ENCODE measurements around the gene ANO7.

Gene ANO7

GRCh38 chr2:241208058-241208457, 19.6 kb downstream of the ANO7 start:
- DNase-seq = no peak
- no peaks in the 10 kb centered on the region for H3K27me3 ChIP-seq (replicated peaks in 2 of 5; ENCODE audit: control insufficient read depth in 4 of 5, insufficient read depth in 5 of 5, low read length in 4 of 5)
- no peaks in the 10 kb centered on the region for H3K9me3 ChIP-seq (ENCODE audit: control extremely low read depth in 1 of 5, control insufficient read depth in 4 of 5, insufficient read depth in 2 of 5, low read depth in 1 of 5, low read length in 4 of 5)
- peaks cover 0 to 20% (median 6%) of the 10 kb centered on the region in 4 experiments for H3K4me1 ChIP-seq (ENCODE audit: control extremely low read depth in 1 of 4, control insufficient read depth in 4 of 4, insufficient read depth in 4 of 4, low read length in 3 of 4)
- 91% methylated on average over 6 of the region's 6 CpGs for WGBS (ENCODE audit: insufficient coverage)
- H3K36me3 ChIP-seq (ENCODE audit: control insufficient read depth in 4 of 4, insufficient read depth in 4 of 4, low read length in 3 of 4) = no peaks in the 10 kb centered on the region
- ChIA-PET POLR2A (no interaction called here), CTCF (interaction anchor here (1.2 kb wide), 1 partner anchor 44 kb away, joined by 4 read pairs; no protein-coding TSS in a partner anchor)
- no peak overlapping the region for H3K4me3 ChIP-seq (ENCODE audit: control insufficient read depth in 1 of 7, extremely low read depth in 1 of 7, insufficient read depth in 4 of 7, low read depth in 2 of 7, low read length in 6 of 7)
- H3K27ac ChIP-seq (ENCODE audit: insufficient read depth in 1 of 2, low read depth in 1 of 2, low read length in 2 of 2, poor library complexity in 1 of 2, severe bottlenecking in 2 of 2) = no peak overlapping the region

GRCh38 chr2:241209271-241209670, 20.8 kb downstream of the ANO7 start:
- ChIA-PET POLR2A (no interaction called here), CTCF (no interaction called here)
- 95% methylated on average over 23 of the region's 33 CpGs for WGBS (ENCODE audit: insufficient coverage)

GRCh38 chr2:241211276-241211675, 22.8 kb downstream of the ANO7 start:
- 20% methylated on average over 1 of the region's 2 CpGs for WGBS (ENCODE audit: insufficient coverage)
- DNase-seq = peak in 2 of 3 donors; percentile 22 to 28
- POLR2A ChIA-PET = no interaction called here
- CTCF ChIA-PET = no interaction called here
- H3K9me3 ChIP-seq (ENCODE audit: control extremely low read depth in 1 of 5, control insufficient read depth in 4 of 5, insufficient read depth in 2 of 5, low read depth in 1 of 5, low read length in 4 of 5) = no peaks in the 10 kb centered on the region
- no peak overlapping the region for H3K27ac ChIP-seq (ENCODE audit: insufficient read depth in 1 of 2, low read depth in 1 of 2, low read length in 2 of 2, poor library complexity in 1 of 2, severe bottlenecking in 2 of 2)
- H3K4me1 ChIP-seq (ENCODE audit: control extremely low read depth in 1 of 4, control insufficient read depth in 4 of 4, insufficient read depth in 4 of 4, low read length in 3 of 4) = peaks cover 0 to 13% (median 5%) of the 10 kb centered on the region in 4 experiments
- H3K4me3 ChIP-seq (ENCODE audit: control insufficient read depth in 1 of 7, extremely low read depth in 1 of 7, insufficient read depth in 4 of 7, low read depth in 2 of 7, low read length in 6 of 7) = no peak overlapping the region
- no peaks in the 10 kb centered on the region for H3K27me3 ChIP-seq (replicated peaks in 2 of 5; ENCODE audit: control insufficient read depth in 4 of 5, insufficient read depth in 5 of 5, low read length in 4 of 5)
- no peaks in the 10 kb centered on the region for H3K36me3 ChIP-seq (ENCODE audit: control insufficient read depth in 4 of 4, insufficient read depth in 4 of 4, low read length in 3 of 4)

More at GRCh38 chr2:241209271-241209670, 20.8 kb downstream of the ANO7 start:
- H3K9me3 ChIP-seq (ENCODE audit: control extremely low read depth in 1 of 5, control insufficient read depth in 4 of 5, insufficient read depth in 2 of 5, low read depth in 1 of 5, low read length in 4 of 5) = no peaks in the 10 kb centered on the region
- H3K4me3 ChIP-seq (ENCODE audit: control insufficient read depth in 1 of 7, extremely low read depth in 1 of 7, insufficient read depth in 4 of 7, low read depth in 2 of 7, low read length in 6 of 7) = no peak overlapping the region
- no peaks in the 10 kb centered on the region for H3K27me3 ChIP-seq (replicated peaks in 2 of 5; ENCODE audit: control insufficient read depth in 4 of 5, insufficient read depth in 5 of 5, low read length in 4 of 5)
- H3K36me3 ChIP-seq (ENCODE audit: control insufficient read depth in 4 of 4, insufficient read depth in 4 of 4, low read length in 3 of 4) = no peaks in the 10 kb centered on the region
- no peak for DNase-seq
- H3K4me1 ChIP-seq (ENCODE audit: control extremely low read depth in 1 of 4, control insufficient read depth in 4 of 4, insufficient read depth in 4 of 4, low read length in 3 of 4) = peaks cover 0 to 13% (median 6%) of the 10 kb centered on the region in 4 experiments
- H3K27ac ChIP-seq (ENCODE audit: insufficient read depth in 1 of 2, low read depth in 1 of 2, low read length in 2 of 2, poor library complexity in 1 of 2, severe bottlenecking in 2 of 2) = no peak overlapping the region

- CTCF ChIA-PET = interaction anchor here (1.3 kb wide), 1 partner anchor 17 kb away, joined by 3 read pairs; no protein-coding TSS in a partner anchor
- POLR2A ChIA-PET = interaction anchor here (0.6 kb wide), 1 partner anchor 324 kb away, joined by 3 read pairs; no protein-coding TSS in a partner anchor
- 97% methylated on average over 11 of the region's 13 CpGs for WGBS (ENCODE audit: insufficient coverage)
Observed at GRCh38 chr2:241213041-241213440, 24.6 kb downstream of the ANO7 start.

GRCh38 chr2:241213567-241213966, 25.1 kb downstream of the ANO7 start:
- Histone ChIP-seq H3K9me3 (ENCODE audit: control extremely low read depth in 1 of 5, control insufficient read depth in 4 of 5, insufficient read depth in 2 of 5, low read depth in 1 of 5, low read length in 4 of 5) (no peaks in the 10 kb centered on the region), H3K4me3 (ENCODE audit: control insufficient read depth in 1 of 7, extremely low read depth in 1 of 7, insufficient read depth in 4 of 7, low read depth in 2 of 7, low read length in 6 of 7) (no peak overlapping the region), H3K4me1 (ENCODE audit: control extremely low read depth in 1 of 4, control insufficient read depth in 4 of 4, insufficient read depth in 4 of 4, low read length in 3 of 4) (peaks cover 0 to 14% (median 12%) of the 10 kb centered on the region in 4 experiments), H3K27me3 (replicated peaks in 2 of 5; ENCODE audit: control insufficient read depth in 4 of 5, insufficient read depth in 5 of 5, low read length in 4 of 5) (peaks cover 0 to 2% (median 0%) of the 10 kb centered on the region in 5 experiments), H3K27ac (ENCODE audit: insufficient read depth in 1 of 2, low read depth in 1 of 2, low read length in 2 of 2, poor library complexity in 1 of 2, severe bottlenecking in 2 of 2) (no peak overlapping the region), H3K36me3 (ENCODE audit: control insufficient read depth in 4 of 4, insufficient read depth in 4 of 4, low read length in 3 of 4) (no peaks in the 10 kb centered on the region)
- ChIA-PET CTCF (interaction anchor here (1.3 kb wide), 1 partner anchor 18 kb away, joined by 3 read pairs; no protein-coding TSS in a partner anchor), POLR2A (interaction anchor here (1.0 kb wide), 1 partner anchor 133 kb away, joined by 3 read pairs; no protein-coding TSS in a partner anchor)
- WGBS (ENCODE audit: insufficient coverage) = 95% methylated on average over 5 of the region's 7 CpGs
- DNase-seq = no peak

More at GRCh38 chr2:241213041-241213440, 24.6 kb downstream of the ANO7 start:
- no peak for DNase-seq
- Histone ChIP-seq H3K36me3 (ENCODE audit: control insufficient read depth in 4 of 4, insufficient read depth in 4 of 4, low read length in 3 of 4) (no peaks in the 10 kb centered on the region), H3K27me3 (replicated peaks in 2 of 5; ENCODE audit: control insufficient read depth in 4 of 5, insufficient read depth in 5 of 5, low read length in 4 of 5) (peaks cover 0 to 2% (median 0%) of the 10 kb centered on the region in 5 experiments), H3K27ac (ENCODE audit: insufficient read depth in 1 of 2, low read depth in 1 of 2, low read length in 2 of 2, poor library complexity in 1 of 2, severe bottlenecking in 2 of 2) (no peak overlapping the region), H3K4me1 (ENCODE audit: control extremely low read depth in 1 of 4, control insufficient read depth in 4 of 4, insufficient read depth in 4 of 4, low read length in 3 of 4) (peaks cover 0 to 13% (median 10%) of the 10 kb centered on the region in 4 experiments), H3K4me3 (ENCODE audit: control insufficient read depth in 1 of 7, extremely low read depth in 1 of 7, insufficient read depth in 4 of 7, low read depth in 2 of 7, low read length in 6 of 7) (no peak overlapping the region), H3K9me3 (ENCODE audit: control extremely low read depth in 1 of 5, control insufficient read depth in 4 of 5, insufficient read depth in 2 of 5, low read depth in 1 of 5, low read length in 4 of 5) (no peaks in the 10 kb centered on the region)

- ChIA-PET CTCF (no interaction called here), POLR2A (interaction anchor here (1.0 kb wide), 1 partner anchor 134 kb away, joined by 3 read pairs; no protein-coding TSS in a partner anchor)
- no peak for DNase-seq
- H3K4me3 ChIP-seq (ENCODE audit: control insufficient read depth in 1 of 7, extremely low read depth in 1 of 7, insufficient read depth in 4 of 7, low read depth in 2 of 7, low read length in 6 of 7) = no peak overlapping the region
- H3K27me3 ChIP-seq (replicated peaks in 2 of 5; ENCODE audit: control insufficient read depth in 4 of 5, insufficient read depth in 5 of 5, low read length in 4 of 5) = peaks cover 0 to 2% (median 0%) of the 10 kb centered on the region in 5 experiments
- no peaks in the 10 kb centered on the region for H3K9me3 ChIP-seq (ENCODE audit: control extremely low read depth in 1 of 5, control insufficient read depth in 4 of 5, insufficient read depth in 2 of 5, low read depth in 1 of 5, low read length in 4 of 5)
- H3K4me1 ChIP-seq (ENCODE audit: control extremely low read depth in 1 of 4, control insufficient read depth in 4 of 4, insufficient read depth in 4 of 4, low read length in 3 of 4) = peaks cover 2 to 21% (median 19%) of the 10 kb centered on the region in 4 experiments
- H3K27ac ChIP-seq (ENCODE audit: insufficient read depth in 1 of 2, low read depth in 1 of 2, low read length in 2 of 2, poor library complexity in 1 of 2, severe bottlenecking in 2 of 2) = no peak overlapping the region
- H3K36me3 ChIP-seq (ENCODE audit: control insufficient read depth in 4 of 4, insufficient read depth in 4 of 4, low read length in 3 of 4) = no peaks in the 10 kb centered on the region
- WGBS (ENCODE audit: insufficient coverage) = 71% methylated on average over 10 of the region's 10 CpGs
Observed at GRCh38 chr2:241214209-241214608, 25.7 kb downstream of the ANO7 start.

- 98% methylated on average over 6 of the region's 12 CpGs for WGBS (ENCODE audit: insufficient coverage)
- H3K36me3 ChIP-seq (ENCODE audit: control insufficient read depth in 4 of 4, insufficient read depth in 4 of 4, low read length in 3 of 4) = no peaks in the 10 kb centered on the region
- peaks cover 2 to 24% (median 22%) of the 10 kb centered on the region in 4 experiments for H3K4me1 ChIP-seq (ENCODE audit: control extremely low read depth in 1 of 4, control insufficient read depth in 4 of 4, insufficient read depth in 4 of 4, low read length in 3 of 4)
- DNase-seq = no peak
- H3K27me3 ChIP-seq (replicated peaks in 2 of 5; ENCODE audit: control insufficient read depth in 4 of 5, insufficient read depth in 5 of 5, low read length in 4 of 5) = peaks cover 0 to 2% (median 0%) of the 10 kb centered on the region in 5 experiments
- CTCF ChIA-PET = interaction anchor here (1.0 kb wide), 1 partner anchor 19 kb away, joined by 3 read pairs; no protein-coding TSS in a partner anchor
- POLR2A ChIA-PET = no interaction called here
- no peak overlapping the region for H3K4me3 ChIP-seq (ENCODE audit: control insufficient read depth in 1 of 7, extremely low read depth in 1 of 7, insufficient read depth in 4 of 7, low read depth in 2 of 7, low read length in 6 of 7)
- H3K27ac ChIP-seq (ENCODE audit: insufficient read depth in 1 of 2, low read depth in 1 of 2, low read length in 2 of 2, poor library complexity in 1 of 2, severe bottlenecking in 2 of 2) = no peak overlapping the region
- no peaks in the 10 kb centered on the region for H3K9me3 ChIP-seq (ENCODE audit: control extremely low read depth in 1 of 5, control insufficient read depth in 4 of 5, insufficient read depth in 2 of 5, low read depth in 1 of 5, low read length in 4 of 5)
Observed at GRCh38 chr2:241214766-241215165, 26.3 kb downstream of the ANO7 start.

All from common myeloid progenitor, CD34-positive (primary cell).